Measurements from ENCODE around the gene CXCL6.

The CXCL6 gene

GRCh38 chr4:73874386-73874785 lies 37.9 kb downstream of the CXCL6 start:
- no peak for TF ChIP-seq CTCF (IDR thresholded peaks at IDR 0.05; ENCODE audit: low read depth, low read length, poor library complexity, severe bottlenecking)
- TF ChIP-seq EZH2phosphoT487 (IDR thresholded peaks at IDR 0.05; ENCODE audit: borderline replicate concordance, low read length): no peak
- Histone ChIP-seq H3K4me3 (ENCODE audit: low read length) (no peak overlapping the region), H3K27me3 (ENCODE audit: control insufficient read depth, low read length) (no peaks in the 10 kb centered on the region), H3K4me2 (ENCODE audit: low read length) (no peak overlapping the region), H3K36me3 (ENCODE audit: control insufficient read depth, low read length) (no peaks in the 10 kb centered on the region), H3K9me2 (replicated peaks; ENCODE audit: control insufficient read depth, low read length) (no peaks in the 10 kb centered on the region), H4K20me1 (ENCODE audit: control insufficient read depth, insufficient read depth, low read depth, low read length) (no peaks in the 10 kb centered on the region), H3K4me1 (ENCODE audit: control insufficient read depth, low read length) (no peaks in the 10 kb centered on the region), H3F3A (ENCODE audit: control insufficient read depth, insufficient read depth) (no peaks in the 10 kb centered on the region), H3K9me3 (ENCODE audit: control insufficient read depth, insufficient read depth, low read length) (no peaks in the 10 kb centered on the region), H3K79me2 (ENCODE audit: control insufficient read depth, low read length) (no peaks in the 10 kb centered on the region), H3K27ac (ENCODE audit: low read depth, low read length) (no peak overlapping the region)

GRCh38 chr4:73875401-73875800 lies 38.9 kb downstream of the CXCL6 start:
- Histone ChIP-seq H3F3A (ENCODE audit: control insufficient read depth, insufficient read depth) (no peaks in the 10 kb centered on the region), H3K27ac (ENCODE audit: low read depth, low read length) (no peak overlapping the region), H3K4me3 (ENCODE audit: low read length) (no peak overlapping the region), H3K4me2 (ENCODE audit: low read length) (no peak overlapping the region), H3K79me2 (ENCODE audit: control insufficient read depth, low read length) (no peaks in the 10 kb centered on the region), H3K9me2 (replicated peaks; ENCODE audit: control insufficient read depth, low read length) (no peaks in the 10 kb centered on the region), H3K27me3 (ENCODE audit: control insufficient read depth, low read length) (no peaks in the 10 kb centered on the region), H4K20me1 (ENCODE audit: control insufficient read depth, insufficient read depth, low read depth, low read length) (no peaks in the 10 kb centered on the region), H3K4me1 (ENCODE audit: control insufficient read depth, low read length) (no peaks in the 10 kb centered on the region), H3K36me3 (ENCODE audit: control insufficient read depth, low read length) (no peaks in the 10 kb centered on the region), H3K9me3 (ENCODE audit: control insufficient read depth, insufficient read depth, low read length) (no peaks in the 10 kb centered on the region)
- TF ChIP-seq CTCF (IDR thresholded peaks at IDR 0.05; ENCODE audit: low read depth, low read length, poor library complexity, severe bottlenecking) (no peak), EZH2phosphoT487 (IDR thresholded peaks at IDR 0.05; ENCODE audit: borderline replicate concordance, low read length) (no peak)

GRCh38 chr4:73883306-73883705 lies 46.8 kb downstream of the CXCL6 start:
- peaks cover 3% of the 10 kb centered on the region; the same call in 1 of the 2 replicates for H3K27me3 ChIP-seq (ENCODE audit: control insufficient read depth, low read length)
- no peaks in the 10 kb centered on the region for H3K4me1 ChIP-seq (ENCODE audit: control insufficient read depth, low read length)
- H3K4me2 ChIP-seq (ENCODE audit: low read length): no peak overlapping the region
- H4K20me1 ChIP-seq (ENCODE audit: control insufficient read depth, insufficient read depth, low read depth, low read length): no peaks in the 10 kb centered on the region
- no peaks in the 10 kb centered on the region for H3K79me2 ChIP-seq (ENCODE audit: control insufficient read depth, low read length)
- TF ChIP-seq CTCF (IDR thresholded peaks at IDR 0.05; ENCODE audit: low read depth, low read length, poor library complexity, severe bottlenecking) (no peak), EZH2phosphoT487 (IDR thresholded peaks at IDR 0.05; ENCODE audit: borderline replicate concordance, low read length) (no peak)
- no peaks in the 10 kb centered on the region for H3K36me3 ChIP-seq (ENCODE audit: control insufficient read depth, low read length)
- H3K9me3 ChIP-seq (ENCODE audit: control insufficient read depth, insufficient read depth, low read length): no peaks in the 10 kb centered on the region
- no peak overlapping the region for H3K4me3 ChIP-seq (ENCODE audit: low read length)
- H3K27ac ChIP-seq (ENCODE audit: low read depth, low read length): no peak overlapping the region
- no peaks in the 10 kb centered on the region for H3K9me2 ChIP-seq (replicated peaks; ENCODE audit: control insufficient read depth, low read length)
- H3F3A ChIP-seq (ENCODE audit: control insufficient read depth, insufficient read depth): no peaks in the 10 kb centered on the region
